SK-N-SH (cell line): ENCODE results near the gene NAGA. TPM values are rescaled to one million over a fixed set of nuclear protein-coding genes. Genes with fewer than 3 reads are reported as not detected.

ENCODE experiments used
- CTCF ChIA-PET: fragments of 300-600, 350-600 bp; formaldehyde crosslinking; extraction: SDS; loops from one replicate; lab custom pipeline; 2021; lab: Yijun Ruan, JAX
- POLR2A ChIA-PET: fragments of 350-600 bp; sonication (Branson Sonifier 250); formaldehyde crosslinking; extraction: SDS; loops from one replicate; lab custom pipeline; 2020; ENCODE audit warnings: antibody characterized with exemption, inconsistent platforms; lab: Yijun Ruan, JAX
- DNase-seq: peaks from one replicate; pipeline ENCODE4 v3.0.0; 2012
- H2AFZ ChIP-seq: fragments of 200-600 bp; sonication (generic); 2 replicates; pipeline ENCODE4 v1.8.1; 2016; ENCODE audit warnings: antibody characterized with exemption, mild to moderate bottlenecking, low read depth
- H3F3A ChIP-seq: fragments of 200-600 bp; sonication (generic); replicated peaks from 2 replicates; pipeline ENCODE3; 2016; ENCODE audit warnings: antibody characterized with exemption, mild to moderate bottlenecking; ENCODE audit not compliant: insufficient read depth
- H3K27ac ChIP-seq, 2 experiments: fragments of 200-500 bp in 1 of 2; fragments of 200-600 bp in 1 of 2; sonication (Bioruptor generic) in 1 of 2; sonication (generic), shearing (Covaris generic) in 1 of 2; 2 replicates each; pipeline versions ENCODE4 v1.5.1 to v1.6.1; 2014 to 2016; ENCODE audit warnings: low read depth in 2 of 2, inconsistent platforms in 1 of 2, low read length in 1 of 2, mild to moderate bottlenecking in 1 of 2, mixed read lengths in 1 of 2
- H3K27me3 ChIP-seq: fragments of 200-600 bp; sonication (generic), shearing (Covaris generic); 2 replicates; pipeline ENCODE4 v1.6.1; 2016; ENCODE audit warnings: mixed run types; ENCODE audit not compliant: insufficient read depth
- H3K36me3 ChIP-seq, 2 experiments: fragments of 200-500 bp in 1 of 2; fragments of 200-600 bp in 1 of 2; sonication (Bioruptor generic) in 1 of 2; sonication (generic) in 1 of 2; replicated peaks in 1 of 2; 2 replicates each; pipeline versions ENCODE3 to v1.5.1; 2014 to 2016; ENCODE audit warnings: low read length in 1 of 2, mild to moderate bottlenecking in 1 of 2; ENCODE audit not compliant: insufficient read depth in 2 of 2, control insufficient read depth in 1 of 2
- H3K4me1 ChIP-seq, 2 experiments: fragments of 200-500 bp in 1 of 2; fragments of 200-600 bp in 1 of 2; sonication (Bioruptor generic) in 1 of 2; sonication (generic), shearing (Covaris generic) in 1 of 2; 2 replicates each; pipeline versions ENCODE4 v1.5.1 to v1.6.1; 2014 to 2016; ENCODE audit warnings: low read depth in 1 of 2, low read length in 1 of 2, mixed run types in 1 of 2; ENCODE audit not compliant: insufficient read depth in 2 of 2, control insufficient read depth in 1 of 2
- H3K4me2 ChIP-seq: fragments of 200-600 bp; sonication (generic), shearing (Covaris generic); 2 replicates; pipeline ENCODE4 v1.6.1; 2017; ENCODE audit warnings: mixed run types
- H3K4me3 ChIP-seq, 2 experiments: fragments of 200-500 bp in 1 of 2; fragments of 200-600 bp in 1 of 2; sonication (Bioruptor generic) in 1 of 2; sonication (generic), shearing (Covaris generic) in 1 of 2; 2 replicates each; pipeline versions ENCODE4 v1.5.1 to v1.8.1; 2014 to 2016; ENCODE audit warnings: low read depth in 2 of 2, inconsistent platforms in 1 of 2, low read length in 1 of 2, mild to moderate bottlenecking in 1 of 2, mixed read lengths in 1 of 2, moderate library complexity in 1 of 2
- H3K79me2 ChIP-seq: fragments of 200-600 bp; sonication (generic); 2 replicates; pipeline ENCODE4 v1.8.1; 2017; ENCODE audit warnings: mild to moderate bottlenecking; ENCODE audit not compliant: insufficient read depth
- H3K9ac ChIP-seq: fragments of 200-600 bp; sonication (generic); 2 replicates; pipeline ENCODE4 v1.6.1; 2017; ENCODE audit warnings: mixed run types
- H3K9me2 ChIP-seq: fragments of 200-600 bp; sonication (generic); 2 replicates; pipeline ENCODE4 v1.6.1; 2017; ENCODE audit warnings: mixed run types
- H3K9me3 ChIP-seq: fragments of 200-600 bp; sonication (generic); 2 replicates; pipeline ENCODE4 v1.6.1; 2017; ENCODE audit warnings: mixed run types, mild to moderate bottlenecking, moderate library complexity
- H4K20me1 ChIP-seq: fragments of 200-600 bp; sonication (generic); 2 replicates; pipeline ENCODE4 v1.6.1; 2017; ENCODE audit warnings: mild to moderate bottlenecking, mixed run types; ENCODE audit not compliant: insufficient read depth
- CHD2 ChIP-seq: fragments of 150-350 bp; IDR thresholded peaks from 2 replicates; pipeline ENCODE4 v1.6.1; 2018; ENCODE audit warnings: low read length; ENCODE audit not compliant: partially characterized antibody
- ELF1 ChIP-seq: IDR thresholded peaks from 2 replicates; pipeline ENCODE4 v1.4.0; 2012
- EP300 ChIP-seq, 2 experiments: IDR thresholded peaks; 2 replicates each; pipeline versions ENCODE4 v1.4.0 to v1.6.1; 2012; ENCODE audit warnings: borderline replicate concordance in 1 of 2, low read depth in 1 of 2, low read length in 1 of 2
- EZH2phosphoT487 ChIP-seq: fragments of 200-600 bp; sonication (generic); IDR thresholded peaks from 2 replicates; pipeline ENCODE4 v1.6.1; 2017; ENCODE audit warnings: low read depth, mixed run types, mild to moderate bottlenecking, antibody characterized with exemption, moderate library complexity, borderline replicate concordance
- FOSL2 ChIP-seq: IDR thresholded peaks from 2 replicates; pipeline ENCODE4 v1.4.0; 2012; ENCODE audit warnings: low read depth, mild to moderate bottlenecking, moderate library complexity, borderline replicate concordance
- FOXJ3 ChIP-seq: sonication (generic); formaldehyde crosslinking; IDR thresholded peaks from 2 replicates; pipeline ENCODE4 v1.5.1; 2020; ENCODE audit warnings: mild to moderate bottlenecking, missing genetic modification reagents
- IRF3 ChIP-seq: fragments of 150-350 bp; IDR thresholded peaks from 2 replicates; pipeline ENCODE4 v1.6.1; 2016; ENCODE audit warnings: mild to moderate bottlenecking, low read depth, low read length
- JUND ChIP-seq: IDR thresholded peaks from 2 replicates; pipeline ENCODE4 v1.4.0; 2012
- MAX ChIP-seq: IDR thresholded peaks from 2 replicates; pipeline ENCODE4 v1.4.0; 2012; ENCODE audit warnings: low read depth
- MEF2A ChIP-seq: IDR thresholded peaks from 2 replicates; pipeline ENCODE4 v1.4.0; 2012; ENCODE audit warnings: low read depth, borderline replicate concordance
- NFIC ChIP-seq: IDR thresholded peaks from 2 replicates; pipeline ENCODE4 v1.4.0; 2012; ENCODE audit warnings: borderline replicate concordance
- NRF1 ChIP-seq: IDR thresholded peaks from 2 replicates; pipeline ENCODE4 v1.6.1; 2012; ENCODE audit warnings: low read depth, mild to moderate bottlenecking, low read length
- PBX3 ChIP-seq: IDR thresholded peaks from 2 replicates; pipeline ENCODE4; 2012
- RCOR1 ChIP-seq: fragments of 150-350 bp; IDR thresholded peaks from 2 replicates; pipeline ENCODE4 v1.6.1; 2017; ENCODE audit warnings: antibody characterized with exemption, low read length
- RFX5 ChIP-seq: IDR thresholded peaks from 2 replicates; pipeline ENCODE4 v1.6.1; 2012; ENCODE audit warnings: mild to moderate bottlenecking, improper control_type of control experiment, low read length
- SIN3A ChIP-seq: IDR thresholded peaks from 2 replicates; pipeline ENCODE4 v1.6.1; 2012; ENCODE audit warnings: low read depth, mild to moderate bottlenecking, low read length, moderate library complexity, borderline replicate concordance
- SMC3 ChIP-seq: IDR thresholded peaks from 2 replicates; pipeline ENCODE4 v1.6.1; 2012; ENCODE audit warnings: low read depth, low read length, improper control_type of control experiment
- TAF1 ChIP-seq: IDR thresholded peaks from 2 replicates; pipeline ENCODE4 v1.6.1; 2012; ENCODE audit warnings: low read depth, mild to moderate bottlenecking, low read length, moderate library complexity, borderline replicate concordance
- USF1 ChIP-seq: IDR thresholded peaks from 2 replicates; pipeline ENCODE4 v1.4.0; 2012; ENCODE audit warnings: low read depth, borderline replicate concordance
- USF2 ChIP-seq: fragments of 150-350 bp; IDR thresholded peaks from 2 replicates; pipeline ENCODE4 v1.6.1; 2017; ENCODE audit warnings: antibody characterized with exemption, low read length, low read depth, borderline replicate concordance
- YY1 ChIP-seq: IDR thresholded peaks from 2 replicates; pipeline ENCODE4 v1.4.0; 2012; ENCODE audit warnings: low read depth, mild to moderate bottlenecking
- WGBS: methylation state at CpG from one replicate; pipeline ENCODE4 v1.1.6; 2017; ENCODE audit warnings: low lambda C conversion rate; 5-methylcytosine and 5-hydroxymethylcytosine counted together
- polyA plus RNA-seq, 3 experiments: library from polyadenylated mRNA; depleted of rRNA; stranded (reverse); fragments of >200 nt; gene quantifications; 2 replicates each; pipeline ENCODE4 v1.2.3, GENCODE V29; 2012

The NAGA gene
- polyA plus RNA-seq, 1 of the 3 experiments (the other 2 are of a cell fraction), result 16.8 TPM

GRCh38 chr22:42084874-42085273 lies 14.3 kb upstream of the NAGA start:
- Histone ChIP-seq H3K36me3 (peaks cover 8 to 14% of the 10 kb centered on the region in 2 experiments), H3K9me2 (no peaks in the 10 kb centered on the region), H3F3A (peaks cover 3% of the 10 kb centered on the region), H3K79me2 (peaks cover 42% of the 10 kb centered on the region), H3K4me3 (no peak overlapping the region), H3K9ac (no peak overlapping the region), H3K27me3 (no peaks in the 10 kb centered on the region), H3K4me1 (peaks cover 0 to 2% of the 10 kb centered on the region in 2 experiments; a peak in 1 of 4 replicates), H3K4me2 (no peak overlapping the region), H4K20me1 (no peaks in the 10 kb centered on the region), H2AFZ (no peak overlapping the region), H3K9me3 (no peaks in the 10 kb centered on the region), H3K27ac (no peak overlapping the region)
- no peak for DNase-seq
- ChIA-PET POLR2A (interaction anchor here (0.7 kb wide), 1 partner anchor 52 kb away, joined by 3 read pairs; no protein-coding TSS in a partner anchor), CTCF (no interaction called here)
- TF ChIP-seq FOXJ3 (CRISPR knock-in tag) (no peak), FOSL2 (no peak), MEF2A (no peak), YY1 (no peak), NFIC (no peak), TAF1 (no peak), PBX3 (no peak), ELF1 (no peak), EP300 (IDR thresholded peaks at IDR 0.05; ENCODE audit: borderline replicate concordance in 1 of 2, low read depth in 1 of 2, low read length in 1 of 2) (no peak), MAX (no peak), RFX5 (no peak)
- WGBS, result 80% methylated on average over 2 of the region's 8 CpGs

- H3K79me2 ChIP-seq, result peaks cover 26% of the 10 kb centered on the region
- no peak for TF ChIP-seq SMC3
- TF ChIP-seq FOXJ3 (CRISPR knock-in tag), result no peak
- TF ChIP-seq EZH2phosphoT487, result no peak
- TF ChIP-seq PBX3, result no peak
- TF ChIP-seq NFIC, result no peak
- no peak for TF ChIP-seq MAX
- TF ChIP-seq NRF1, result no peak
- TF ChIP-seq USF2, result no peak
- TF ChIP-seq USF1, result no peak
- TF ChIP-seq SIN3A, result no peak
- no peak for TF ChIP-seq JUND
- TF ChIP-seq IRF3, result no peak
- no peak for TF ChIP-seq CHD2
- no peak for TF ChIP-seq RCOR1
- TF ChIP-seq ELF1, result no peak
- TF ChIP-seq RFX5, result no peak
- TF ChIP-seq, all 33 proteins: peak for 0
- ChIA-PET POLR2A (no interaction called here), CTCF (no interaction called here)
- Histone ChIP-seq H2AFZ (no peak overlapping the region), H3K9ac (no peak overlapping the region), H3K4me1 (peaks cover 0 to 8% of the 10 kb centered on the region in 2 experiments; a peak in 2 of 4 replicates), H3K9me3 (no peaks in the 10 kb centered on the region), H3K4me2 (no peak overlapping the region), H3K4me3 (no peak overlapping the region), H3K36me3 (peaks cover 8 to 14% of the 10 kb centered on the region in 2 experiments), H3K9me2 (no peaks in the 10 kb centered on the region), H4K20me1 (no peaks in the 10 kb centered on the region), H3F3A (no peaks in the 10 kb centered on the region), H3K27me3 (no peaks in the 10 kb centered on the region), H3K27ac (no peak overlapping the region)
- no peak for DNase-seq
- WGBS, result 76% methylated on average over 3 of the region's 4 CpGs
Observed at GRCh38 chr22:42083119-42083518, 12.5 kb upstream of the NAGA start.
